Measurements from ENCODE around the gene EGFR. TPM values are rescaled to one million over a fixed set of nuclear protein-coding genes. Genes with fewer than 3 reads are reported as not detected.

EGFR gene
- total RNA-seq, 1 donor from 2014 or later, result 67.2 TPM

GRCh38 chr7:55105952-55106351, 87.1 kb downstream of the EGFR start:
- Histone ChIP-seq H3K4me3 (ENCODE audit: low read depth, low read length) (no peak overlapping the region), H3K27me3 (ENCODE audit: control insufficient read depth, insufficient read depth, low read length) (no peaks in the 10 kb centered on the region), H3K36me3 (ENCODE audit: control insufficient read depth, insufficient read depth, low read length) (no peaks in the 10 kb centered on the region)
- no peak for TF ChIP-seq CTCF (IDR thresholded peaks at IDR 0.05; ENCODE audit: insufficient read depth, low read length, poor library complexity, severe bottlenecking)
- DNase-seq (ENCODE audit: low read depth), result no peak

GRCh38 chr7:55107946-55108345, 89.1 kb downstream of the EGFR start:
- no peak for DNase-seq (ENCODE audit: low read depth)
- no peak for TF ChIP-seq CTCF (IDR thresholded peaks at IDR 0.05; ENCODE audit: insufficient read depth, low read length, poor library complexity, severe bottlenecking)
- Histone ChIP-seq H3K36me3 (ENCODE audit: control insufficient read depth, insufficient read depth, low read length) (no peaks in the 10 kb centered on the region), H3K4me3 (ENCODE audit: low read depth, low read length) (no peak overlapping the region), H3K27me3 (ENCODE audit: control insufficient read depth, insufficient read depth, low read length) (no peaks in the 10 kb centered on the region)

- TF ChIP-seq CTCF (IDR thresholded peaks at IDR 0.05; ENCODE audit: insufficient read depth, low read length, poor library complexity, severe bottlenecking), result no peak
- DNase-seq (ENCODE audit: low read depth), result no peak
- H3K4me3 ChIP-seq (ENCODE audit: low read depth, low read length), result no peak overlapping the region
Measured at GRCh38 chr7:55108401-55108800, 89.6 kb downstream of the EGFR start.

GRCh38 chr7:55108818-55109217, 90.0 kb downstream of the EGFR start:
- no peak for TF ChIP-seq CTCF (IDR thresholded peaks at IDR 0.05; ENCODE audit: insufficient read depth, low read length, poor library complexity, severe bottlenecking)
- H3K36me3 ChIP-seq (ENCODE audit: control insufficient read depth, insufficient read depth, low read length), result no peaks in the 10 kb centered on the region
- H3K4me3 ChIP-seq (ENCODE audit: low read depth, low read length), result no peak overlapping the region
- no peaks in the 10 kb centered on the region for H3K27me3 ChIP-seq (ENCODE audit: control insufficient read depth, insufficient read depth, low read length)
- DNase-seq (ENCODE audit: low read depth), result no peak

More at GRCh38 chr7:55108401-55108800, 89.6 kb downstream of the EGFR start:
- no peaks in the 10 kb centered on the region for H3K27me3 ChIP-seq (ENCODE audit: control insufficient read depth, insufficient read depth, low read length)
- H3K36me3 ChIP-seq (ENCODE audit: control insufficient read depth, insufficient read depth, low read length), result no peaks in the 10 kb centered on the region

GRCh38 chr7:55109404-55110167, 90.8 kb downstream of the EGFR start:
- DNase-seq (ENCODE audit: low read depth), result no peak
- no peak for TF ChIP-seq CTCF (IDR thresholded peaks at IDR 0.05; ENCODE audit: insufficient read depth, low read length, poor library complexity, severe bottlenecking)
- Histone ChIP-seq H3K27me3 (ENCODE audit: control insufficient read depth, insufficient read depth, low read length) (no peaks in the 10 kb centered on the region), H3K36me3 (ENCODE audit: control insufficient read depth, insufficient read depth, low read length) (no peaks in the 10 kb centered on the region), H3K4me3 (ENCODE audit: low read depth, low read length) (no peak overlapping the region)
